Measurements from ENCODE around the gene LIN9.

The LIN9 gene

DNA sequence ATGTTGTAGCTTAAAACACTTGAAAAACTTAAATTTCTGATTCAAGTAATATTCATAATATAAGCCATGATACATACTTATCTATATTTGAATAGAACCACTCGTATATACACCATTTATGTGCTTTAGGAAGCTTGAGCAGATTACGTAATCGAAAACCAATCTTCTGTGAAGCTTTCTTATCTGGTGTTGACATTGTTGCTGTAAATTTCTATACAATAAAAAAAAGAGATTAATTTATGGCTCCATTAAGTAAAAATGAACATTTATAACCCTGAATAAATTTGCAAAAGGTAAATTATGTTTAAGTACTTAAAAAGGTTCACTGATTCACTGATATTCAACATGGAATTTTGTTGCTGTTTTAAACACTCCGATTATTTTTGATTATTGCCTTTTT, 21.4 kb downstream of the LIN9 start:
- ChIA-PET CTCF (no interaction called here), POLR2A (no interaction called here)
- no peak for DNase-seq (ENCODE audit: extremely low spot score)
- TF ChIP-seq, protein P1, sequence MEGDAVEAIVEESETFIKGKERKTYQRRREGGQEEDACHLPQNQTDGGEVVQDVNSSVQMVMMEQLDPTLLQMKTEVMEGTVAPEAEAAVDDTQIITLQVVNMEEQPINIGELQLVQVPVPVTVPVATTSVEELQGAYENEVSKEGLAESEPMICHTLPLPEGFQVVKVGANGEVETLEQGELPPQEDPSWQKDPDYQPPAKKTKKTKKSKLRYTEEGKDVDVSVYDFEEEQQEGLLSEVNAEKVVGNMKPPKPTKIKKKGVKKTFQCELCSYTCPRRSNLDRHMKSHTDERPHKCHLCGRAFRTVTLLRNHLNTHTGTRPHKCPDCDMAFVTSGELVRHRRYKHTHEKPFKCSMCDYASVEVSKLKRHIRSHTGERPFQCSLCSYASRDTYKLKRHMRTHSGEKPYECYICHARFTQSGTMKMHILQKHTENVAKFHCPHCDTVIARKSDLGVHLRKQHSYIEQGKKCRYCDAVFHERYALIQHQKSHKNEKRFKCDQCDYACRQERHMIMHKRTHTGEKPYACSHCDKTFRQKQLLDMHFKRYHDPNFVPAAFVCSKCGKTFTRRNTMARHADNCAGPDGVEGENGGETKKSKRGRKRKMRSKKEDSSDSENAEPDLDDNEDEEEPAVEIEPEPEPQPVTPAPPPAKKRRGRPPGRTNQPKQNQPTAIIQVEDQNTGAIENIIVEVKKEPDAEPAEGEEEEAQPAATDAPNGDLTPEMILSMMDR (IDR thresholded peaks at IDR 0.05; ENCODE audit: control extremely low read depth, extremely low read depth, low read depth, missing control alignments): no peak

DNA sequence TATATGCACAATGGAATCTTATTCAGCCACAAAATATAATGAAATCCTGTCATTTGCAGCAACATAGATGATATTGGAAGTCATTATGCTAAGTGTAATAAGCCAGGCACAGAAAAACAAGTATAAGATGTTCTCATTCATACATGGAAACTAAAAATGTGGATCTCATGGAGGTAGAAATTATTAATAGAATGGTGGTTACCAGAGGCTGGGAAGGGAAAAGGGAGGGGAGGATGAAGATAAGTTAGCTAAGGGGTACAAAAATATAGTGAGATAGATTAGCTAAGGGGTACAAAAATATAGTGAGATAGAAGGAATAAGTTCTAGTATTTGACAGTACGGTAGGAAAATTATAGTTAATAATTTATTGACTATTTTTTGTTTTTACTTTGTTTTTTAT, 27.9 kb downstream of the LIN9 start:
- CTCF ChIA-PET: no interaction called here
- no peak for DNase-seq (ENCODE audit: extremely low spot score)
- TF ChIP-seq, protein P1 (IDR thresholded peaks at IDR 0.05; ENCODE audit: control extremely low read depth, extremely low read depth, low read depth, missing control alignments): no peak
- POLR2A ChIA-PET: no interaction called here

DNA sequence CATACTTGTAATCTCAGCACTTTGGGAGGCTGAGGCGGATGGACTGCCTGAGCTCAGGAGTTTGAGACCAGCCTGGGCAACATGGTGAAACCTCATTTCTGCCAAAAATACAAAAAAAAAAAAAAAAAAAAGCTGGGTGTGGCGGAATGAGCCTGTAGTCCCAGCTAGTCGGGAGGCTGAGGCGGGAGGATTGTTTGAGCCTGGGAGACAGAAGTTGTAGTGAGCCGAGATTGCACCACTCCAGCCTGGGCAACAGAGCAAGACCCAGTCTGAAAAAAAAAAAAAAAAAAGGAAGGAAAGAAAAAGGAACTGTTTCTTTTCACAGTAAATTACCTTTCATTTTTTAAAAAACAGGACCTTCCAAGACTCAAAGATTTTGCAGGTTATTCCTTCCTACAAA, 29.5 kb downstream of the LIN9 start:
- CTCF ChIA-PET: interaction anchor here (1.0 to 1.9 kb wide), 3 partner anchors 54 to 154 kb away, joined by 3 to 9 read pairs (median 4); no protein-coding TSS in a partner anchor
- no peak for DNase-seq (ENCODE audit: extremely low spot score)
- POLR2A ChIA-PET: interaction anchor here (0.6 kb wide), 1 partner anchor 217 kb away, joined by 4 read pairs; the partner anchor contains the start of gene H3-3A
- TF ChIP-seq, protein P1 (IDR thresholded peaks at IDR 0.05; ENCODE audit: control extremely low read depth, extremely low read depth, low read depth, missing control alignments): no peak

DNA sequence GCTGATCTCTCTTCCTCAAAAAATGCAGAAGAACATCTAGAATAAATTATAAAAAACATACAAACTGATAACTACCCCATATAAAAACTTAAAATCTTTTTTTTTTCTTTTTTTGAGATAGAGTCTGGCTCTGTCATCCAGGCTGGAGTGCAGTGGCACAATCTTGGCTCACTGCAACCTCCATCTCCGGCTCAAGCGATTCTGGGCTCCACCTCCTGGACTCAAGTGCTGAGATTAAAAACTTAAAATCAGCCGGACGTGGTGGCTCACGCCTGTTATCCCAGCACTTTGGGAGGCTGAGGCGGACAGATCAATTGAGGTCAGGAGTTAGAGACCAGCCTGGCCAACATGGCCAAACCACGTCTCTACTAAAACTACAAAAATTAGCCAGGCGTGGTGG, 31.1 kb downstream of the LIN9 start:
- no peak for DNase-seq (ENCODE audit: extremely low spot score)
- ChIA-PET POLR2A (no interaction called here), CTCF (interaction anchor here (1.0 kb wide), 1 partner anchor 19 kb away, joined by 3 read pairs; no protein-coding TSS in a partner anchor)
- TF ChIP-seq, protein P1 (IDR thresholded peaks at IDR 0.05; ENCODE audit: control extremely low read depth, extremely low read depth, low read depth, missing control alignments): no peak

DNA sequence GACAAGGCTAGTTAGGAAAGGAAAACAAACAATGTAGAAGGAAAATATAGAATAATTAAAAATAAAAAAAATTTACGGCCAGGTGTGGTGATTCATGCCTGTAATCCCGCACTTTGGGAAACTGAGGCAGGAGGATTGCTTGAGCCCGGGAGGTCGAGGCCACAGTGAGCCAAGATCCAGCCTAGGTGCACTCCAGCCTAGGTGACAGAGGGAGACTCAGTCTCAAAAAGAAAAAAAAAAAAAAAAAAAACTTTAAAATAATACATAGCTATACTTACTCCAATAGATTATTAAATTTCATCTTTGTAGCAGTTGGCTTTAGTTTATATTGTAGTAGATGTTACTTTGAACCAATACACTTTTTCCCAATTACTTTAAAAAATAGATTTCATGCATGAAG, 32.0 kb downstream of the LIN9 start:
- ChIA-PET POLR2A (no interaction called here), CTCF (interaction anchor here (1.0 kb wide), 1 partner anchor 18 kb away, joined by 3 read pairs; no protein-coding TSS in a partner anchor)
- DNase-seq (ENCODE audit: extremely low spot score): no peak
- TF ChIP-seq, protein P1 (IDR thresholded peaks at IDR 0.05; ENCODE audit: control extremely low read depth, extremely low read depth, low read depth, missing control alignments): no peak

DNA sequence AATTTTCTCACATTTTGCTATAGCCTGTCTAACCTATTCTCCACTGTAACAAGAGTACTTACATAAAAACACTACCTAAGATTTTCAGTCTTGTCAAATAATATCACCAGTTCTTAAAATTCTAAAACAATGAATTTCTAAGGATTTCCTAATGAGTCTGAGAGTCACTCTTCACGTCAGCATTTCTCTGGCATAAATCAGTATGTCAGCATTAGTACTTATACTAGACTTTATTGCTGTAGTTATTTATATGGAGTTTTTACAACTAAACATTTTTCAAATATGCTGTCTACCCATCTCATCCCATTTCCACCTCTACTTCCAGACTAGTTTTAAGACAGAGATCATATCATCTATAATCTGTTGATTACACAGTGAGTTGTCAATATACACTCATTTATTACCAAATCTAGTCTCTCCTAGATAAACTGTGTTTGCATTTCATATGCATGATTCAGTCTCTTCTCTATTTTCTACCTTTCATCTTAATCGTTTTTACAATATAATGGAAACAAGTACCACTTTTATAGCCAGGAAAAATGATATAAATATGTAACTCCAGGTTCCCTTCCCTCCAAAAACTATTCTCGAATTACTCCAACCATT, 32.8 kb downstream of the LIN9 start:
- no peak for DNase-seq (ENCODE audit: extremely low spot score)
- TF ChIP-seq, protein P1 (IDR thresholded peaks at IDR 0.05; ENCODE audit: control extremely low read depth, extremely low read depth, low read depth, missing control alignments): no peak
- ChIA-PET POLR2A (no interaction called here), CTCF (no interaction called here)

All from GM10248 (cell line).